ENCODE measurements around the gene CDC27.

CDC27 gene

GRCh38 chr17:47232465-47232864 is 43.4 kb upstream of the CDC27 start:
- H3K27me3 ChIP-seq (replicated peaks; ENCODE audit: control insufficient read depth, insufficient read depth, low read length) = no peaks in the 10 kb centered on the region
- H3K4me3 ChIP-seq (replicated peaks; ENCODE audit: low read depth, low read length) = no peak overlapping the region
- DNase-seq (ENCODE audit: extremely low read depth, insufficient read length) = no peak
- no peak for TF ChIP-seq CTCF (IDR thresholded peaks at IDR 0.05; ENCODE audit: insufficient read depth, low read length, poor library complexity, severe bottlenecking)
- H3K36me3 ChIP-seq (ENCODE audit: control insufficient read depth, insufficient read depth, low read length) = no peaks in the 10 kb centered on the region

- Histone ChIP-seq H3K36me3 (ENCODE audit: control insufficient read depth, insufficient read depth, low read length) (no peaks in the 10 kb centered on the region), H3K27me3 (replicated peaks; ENCODE audit: control insufficient read depth, insufficient read depth, low read length) (no peaks in the 10 kb centered on the region), H3K4me3 (replicated peaks; ENCODE audit: low read depth, low read length) (no peak overlapping the region)
- DNase-seq (ENCODE audit: extremely low read depth, insufficient read length) = no peak
- no peak for TF ChIP-seq CTCF (IDR thresholded peaks at IDR 0.05; ENCODE audit: insufficient read depth, low read length, poor library complexity, severe bottlenecking)
Measured at GRCh38 chr17:47231866-47232265, 42.8 kb upstream of the CDC27 start.

- no peak overlapping the region for H3K4me3 ChIP-seq (replicated peaks; ENCODE audit: low read depth, low read length)
- no peaks in the 10 kb centered on the region for H3K27me3 ChIP-seq (replicated peaks; ENCODE audit: control insufficient read depth, insufficient read depth, low read length)
- H3K36me3 ChIP-seq (ENCODE audit: control insufficient read depth, insufficient read depth, low read length) = no peaks in the 10 kb centered on the region
- TF ChIP-seq CTCF (IDR thresholded peaks at IDR 0.05; ENCODE audit: insufficient read depth, low read length, poor library complexity, severe bottlenecking) = no peak
- DNase-seq (ENCODE audit: extremely low read depth, insufficient read length) = no peak
Measured at GRCh38 chr17:47231334-47231733, 42.2 kb upstream of the CDC27 start.

GRCh38 chr17:47230864-47231263 is 41.8 kb upstream of the CDC27 start:
- no peak for TF ChIP-seq CTCF (IDR thresholded peaks at IDR 0.05; ENCODE audit: insufficient read depth, low read length, poor library complexity, severe bottlenecking)
- no peak for DNase-seq (ENCODE audit: extremely low read depth, insufficient read length)
- no peaks in the 10 kb centered on the region for H3K36me3 ChIP-seq (ENCODE audit: control insufficient read depth, insufficient read depth, low read length)
- H3K4me3 ChIP-seq (replicated peaks; ENCODE audit: low read depth, low read length) = peak overlapping the region; percentile 50
- H3K27me3 ChIP-seq (replicated peaks; ENCODE audit: control insufficient read depth, insufficient read depth, low read length) = no peaks in the 10 kb centered on the region

GRCh38 chr17:47229535-47230443 is 40.7 kb upstream of the CDC27 start:
- no peaks in the 10 kb centered on the region for H3K27me3 ChIP-seq (replicated peaks; ENCODE audit: control insufficient read depth, insufficient read depth, low read length)
- H3K4me3 ChIP-seq (replicated peaks; ENCODE audit: low read depth, low read length) = peak overlapping the region; percentile 26
- no peaks in the 10 kb centered on the region for H3K36me3 ChIP-seq (ENCODE audit: control insufficient read depth, insufficient read depth, low read length)
- no peak for DNase-seq (ENCODE audit: extremely low read depth, insufficient read length)
- peak; percentile 99 for TF ChIP-seq CTCF (IDR thresholded peaks at IDR 0.05; ENCODE audit: insufficient read depth, low read length, poor library complexity, severe bottlenecking)

Measured in GM06990 (cell line).